ENCODE results near the gene ANAPC5. TPM values are rescaled to one million over a fixed set of nuclear protein-coding genes. Genes with fewer than 3 reads are reported as not detected.

Gene ANAPC5
- polyA plus RNA-seq, 1 experiment, result 194 TPM

DNA sequence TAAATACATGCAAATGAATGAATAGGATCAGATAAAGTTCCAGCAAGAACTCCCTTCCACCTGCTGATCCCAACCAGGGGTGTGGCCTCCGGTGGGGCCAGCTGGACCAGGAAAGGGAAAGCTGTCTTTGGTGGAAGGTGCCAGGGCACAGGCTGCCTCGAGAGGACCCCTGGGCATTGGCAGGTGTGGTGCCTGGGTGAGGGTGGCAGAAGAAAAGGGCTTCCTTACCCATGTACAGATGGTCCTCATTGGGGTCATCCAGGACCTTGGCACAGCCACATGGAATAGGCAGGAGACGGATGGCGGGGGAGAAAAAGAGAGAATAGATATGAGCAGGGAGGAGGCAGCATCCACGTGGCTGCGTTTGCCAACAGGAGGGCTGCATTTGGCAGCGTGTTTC lies 92.1 kb downstream of the ANAPC5 start:
- ChIA-PET POLR2A (no interaction called here), CTCF (interaction anchor here (1.4 kb wide), 1 partner anchor 29 kb away, joined by 3 read pairs; no protein-coding TSS in a partner anchor)
- TF ChIP-seq CTCF (IDR thresholded peaks at IDR 0.05; ENCODE audit: insufficient read depth, low read depth, low read length), result no peak
- no peak for DNase-seq (ENCODE audit: low read depth)
- Histone ChIP-seq H3K4me3 (ENCODE audit: low read depth, low read length) (no peak overlapping the region), H3K27me3 (ENCODE audit: control insufficient read depth, insufficient read depth, low read length) (no peaks in the 10 kb centered on the region), H3K36me3 (ENCODE audit: control insufficient read depth, insufficient read depth, low read length) (peaks cover 29% of the 10 kb centered on the region)

GRCh38 chr12:121259074-121259473 lies 93.1 kb downstream of the ANAPC5 start:
- no peak for TF ChIP-seq CTCF (IDR thresholded peaks at IDR 0.05; ENCODE audit: insufficient read depth, low read depth, low read length)
- Histone ChIP-seq H3K4me3 (ENCODE audit: low read depth, low read length) (no peak overlapping the region), H3K27me3 (ENCODE audit: control insufficient read depth, insufficient read depth, low read length) (no peaks in the 10 kb centered on the region), H3K36me3 (ENCODE audit: control insufficient read depth, insufficient read depth, low read length) (peaks cover 33% of the 10 kb centered on the region)
- DNase-seq (ENCODE audit: low read depth), result no peak
- ChIA-PET CTCF (no interaction called here), POLR2A (no interaction called here)

Other genes starting within 250 kb of the ANAPC5 start
- gene P2RX7, start 219.5 kb downstream of the ANAPC5 start, polyA plus RNA-seq (2011; rRNA removed), result 0.13 and 0.20 TPM in 2 replicates
- gene P2RX4, start 142.3 kb downstream of the ANAPC5 start, polyA plus RNA-seq (2011; rRNA removed), result 22.9 and 25.8 TPM in 2 replicates
- gene CAMKK2, start 55.7 kb downstream of the ANAPC5 start, polyA plus RNA-seq (2011; rRNA removed), result 27.0 and 35.8 TPM in 2 replicates
- 51.0 and 80.3 TPM in 2 replicates for gene RNF34, start 47.7 kb upstream of the ANAPC5 start, polyA plus RNA-seq (2011; rRNA removed)
- 7.9 and 15.0 TPM in 2 replicates for gene KDM2B, start 228.6 kb upstream of the ANAPC5 start, polyA plus RNA-seq (2011; rRNA removed)

All from BJ (cell line).